H1 (cell line): Measurements from ENCODE around the gene ADAMTS14. TPM values are rescaled to one million over a fixed set of nuclear protein-coding genes. Genes with fewer than 3 reads are reported as not detected.

Experiments used
- CTCF ChIA-PET: fragments of 300-600 bp; sonication (Branson Sonifier 250); formaldehyde crosslinking; loops from one replicate; lab custom pipeline; 2021; ENCODE audit not compliant: partially characterized antibody; lab: Charles Lee
- POLR2A ChIA-PET: fragments of 300-600 bp; sonication (Branson Sonifier 250); formaldehyde crosslinking; loops from one replicate; lab custom pipeline; 2021; ENCODE audit warnings: inconsistent platforms; ENCODE audit not compliant: partially characterized antibody; lab: Charles Lee
- DNase-seq, 2 experiments: peaks; one replicate each; pipeline versions ENCODE4 v3.0.0 to v3.0.0-alpha.2; 2010 to 2022; ENCODE audit warnings: low spot score in 2 of 2, low read depth in 1 of 2, mixed read lengths in 1 of 2
- FAIRE-seq: peaks from 2 replicates; lab custom pipeline; 2011; peaks lifted over from hg19 to GRCh38; lab: Jason Lieb, UNC
- H2AFZ ChIP-seq: 2 replicates; pipeline ENCODE4 v1.8.1; 2012; ENCODE audit warnings: low read length, inconsistent platforms
- H2AK5ac ChIP-seq: 2 replicates; pipeline ENCODE4 v1.6.1; 2013; ENCODE audit warnings: low read depth, low read length
- H2BK120ac ChIP-seq: replicated peaks from 2 replicates; pipeline ENCODE3; 2013; ENCODE audit warnings: low read depth, low read length, inconsistent platforms
- H2BK12ac ChIP-seq: 2 replicates; pipeline ENCODE4 v1.6.1; 2013; ENCODE audit warnings: low read depth, low read length
- H2BK15ac ChIP-seq: 2 replicates; pipeline ENCODE4 v1.6.1; 2013; ENCODE audit warnings: low read length
- H2BK20ac ChIP-seq: 2 replicates; pipeline ENCODE4 v1.6.1; 2013; ENCODE audit warnings: low read length
- H2BK5ac ChIP-seq: 2 replicates; pipeline ENCODE4 v1.6.1; 2013; ENCODE audit warnings: low read depth, low read length
- H3K14ac ChIP-seq: 2 replicates; pipeline ENCODE4 v1.6.1; 2013; ENCODE audit warnings: inconsistent platforms; ENCODE audit not compliant: insufficient read length
- H3K18ac ChIP-seq: 2 replicates; pipeline ENCODE4 v1.6.1; 2013; ENCODE audit warnings: low read length; ENCODE audit errors: extremely low read depth
- H3K23ac ChIP-seq: 2 replicates; pipeline ENCODE4 v1.6.1; 2013; ENCODE audit warnings: inconsistent platforms; ENCODE audit not compliant: insufficient read length
- H3K23me2 ChIP-seq: 2 replicates; pipeline ENCODE4 v1.6.1; 2013; ENCODE audit warnings: low read depth, low read length
- H3K27ac ChIP-seq: 2 replicates; pipeline ENCODE4 v1.6.1; 2011; ENCODE audit warnings: low read depth, low read length, inconsistent platforms
- H3K27me3 ChIP-seq, 4 experiments: replicated peaks in 1 of 4; 1 replicate in 1 of 4; 2 replicates in 3 of 4; pipeline versions ENCODE4 v1.6.1 to v1.8.1; 2011 to 2013; ENCODE audit warnings: low read length in 3 of 4, mild to moderate bottlenecking in 3 of 4, inconsistent platforms in 2 of 4, mixed read lengths in 2 of 4, moderate library complexity in 1 of 4; ENCODE audit not compliant: control insufficient read depth in 3 of 4, insufficient read depth in 3 of 4; ENCODE audit errors: extremely low read depth in 1 of 4
- H3K36me3 ChIP-seq, 4 experiments: 2 replicates each; pipeline versions ENCODE4 v1.6.1 to v1.8.1; 2011 to 2013; ENCODE audit warnings: mild to moderate bottlenecking in 4 of 4, low read length in 3 of 4, moderate library complexity in 2 of 4, control low read depth in 1 of 4, inconsistent platforms in 1 of 4; ENCODE audit not compliant: insufficient read depth in 4 of 4, control insufficient read depth in 2 of 4
- H3K4ac ChIP-seq: replicated peaks from 2 replicates; pipeline ENCODE3; 2013; ENCODE audit warnings: low read length, low read depth, mixed read lengths, inconsistent platforms; ENCODE audit not compliant: insufficient read length
- H3K4me1 ChIP-seq, 4 experiments: replicated peaks in 1 of 4; 1 replicate in 1 of 4; 2 replicates in 3 of 4; pipeline versions ENCODE4 v1.6.1 to v1.8.1; 2011 to 2013; ENCODE audit warnings: low read length in 3 of 4, inconsistent platforms in 2 of 4, mixed read lengths in 1 of 4; ENCODE audit not compliant: insufficient read depth in 4 of 4, control insufficient read depth in 3 of 4
- H3K4me2 ChIP-seq, 2 experiments: 2 replicates each; pipeline versions ENCODE4 v1.6.1 to v1.8.1; 2011 to 2013; ENCODE audit warnings: low read depth in 2 of 2, low read length in 2 of 2, control low read depth in 1 of 2, inconsistent platforms in 1 of 2, mild to moderate bottlenecking in 1 of 2; ENCODE audit not compliant: insufficient read depth in 1 of 2
- H3K4me3 ChIP-seq, 4 experiments: fragments of 200-600, 300-600 bp in 1 of 4; sonication (generic), shearing (Covaris generic), sonication (Bioruptor Twin) in 1 of 4; 2 replicates each; pipeline versions ENCODE4 v1.5.1 to v1.8.1; 2011 to 2016; ENCODE audit warnings: low read length in 4 of 4, low read depth in 3 of 4, control low read depth in 2 of 4, inconsistent platforms in 2 of 4, mild to moderate bottlenecking in 2 of 4, mixed read lengths in 1 of 4, moderate library complexity in 1 of 4; ENCODE audit not compliant: insufficient read depth in 2 of 4; ENCODE audit errors: extremely low read depth in 1 of 4
- H3K56ac ChIP-seq: replicated peaks from 2 replicates; pipeline ENCODE3; 2013; ENCODE audit warnings: low read depth, mild to moderate bottlenecking, mixed read lengths, low read length, inconsistent platforms; ENCODE audit not compliant: insufficient read length
- H3K79me1 ChIP-seq: 2 replicates; pipeline ENCODE4 v1.6.1; 2013; ENCODE audit warnings: low read depth, low read length, control low read depth
- H3K79me2 ChIP-seq, 2 experiments: 2 replicates each; pipeline versions ENCODE4 v1.6.1 to v1.8.1; 2012 to 2013; ENCODE audit warnings: low read length in 2 of 2, mild to moderate bottlenecking in 2 of 2, inconsistent platforms in 1 of 2; ENCODE audit not compliant: insufficient read depth in 2 of 2, control insufficient read depth in 1 of 2
- H3K9ac ChIP-seq, 4 experiments: replicated peaks in 1 of 4; 1 replicate in 1 of 4; 2 replicates in 3 of 4; pipeline versions ENCODE4 v1.6.1 to v1.8.1; 2011 to 2013; ENCODE audit warnings: low read depth in 3 of 4, low read length in 3 of 4, control low read depth in 2 of 4, mild to moderate bottlenecking in 2 of 4, moderate library complexity in 2 of 4, inconsistent platforms in 1 of 4; ENCODE audit errors: extremely low read depth in 1 of 4
- H3K9me3 ChIP-seq, 2 experiments: 2 replicates each; pipeline versions ENCODE4 v1.6.1 to v1.8.1; 2012 to 2013; ENCODE audit warnings: mild to moderate bottlenecking in 2 of 2, moderate library complexity in 2 of 2, control low read depth in 1 of 2, inconsistent platforms in 1 of 2, low read depth in 1 of 2, low read length in 1 of 2, mixed read lengths in 1 of 2; ENCODE audit not compliant: insufficient read depth in 2 of 2
- H4K20me1 ChIP-seq, 2 experiments: replicated peaks in 1 of 2; 2 replicates each; pipeline versions ENCODE3 to v1.8.1; 2011 to 2013; ENCODE audit warnings: inconsistent platforms in 2 of 2, low read length in 2 of 2, mild to moderate bottlenecking in 1 of 2; ENCODE audit not compliant: insufficient read depth in 2 of 2, control insufficient read depth in 1 of 2
- H4K5ac ChIP-seq: 2 replicates; pipeline ENCODE4 v1.6.1; 2013; ENCODE audit warnings: low read length, low read depth, mixed read lengths, inconsistent platforms; ENCODE audit not compliant: insufficient read length
- H4K8ac ChIP-seq: 2 replicates; pipeline ENCODE4 v1.8.0; 2013; ENCODE audit warnings: mild to moderate bottlenecking, moderate library complexity, low read length, inconsistent platforms; ENCODE audit not compliant: insufficient read depth; ENCODE audit errors: extremely low read depth
- H4K91ac ChIP-seq: replicated peaks from 2 replicates; pipeline ENCODE3; 2013; ENCODE audit warnings: low read length, mixed read lengths, inconsistent platforms; ENCODE audit not compliant: insufficient read length
- ASH2L ChIP-seq: fragments of 200-600, 300-600 bp; sonication (generic); IDR thresholded peaks from one replicate; pipeline ENCODE4 v1.7.1; 2017; ENCODE audit warnings: low read length
- ATF3 ChIP-seq: IDR thresholded peaks from 2 replicates; pipeline ENCODE4 v1.6.1; 2011; ENCODE audit warnings: low read depth, mild to moderate bottlenecking, low read length; ENCODE audit not compliant: insufficient read depth
- CHD2 ChIP-seq: IDR thresholded peaks from 2 replicates; pipeline ENCODE4 v1.6.1; 2012; ENCODE audit warnings: low read length, improper control_type of control experiment
- POLR2AphosphoS5 ChIP-seq: IDR thresholded peaks from 2 replicates; pipeline ENCODE4 v1.6.1; 2011; ENCODE audit warnings: low read depth, low read length
- SIX5 ChIP-seq: IDR thresholded peaks from 2 replicates; pipeline ENCODE4 v1.6.1; 2011; ENCODE audit warnings: mild to moderate bottlenecking, low read depth, low read length
- SRF ChIP-seq: IDR thresholded peaks from 2 replicates; pipeline ENCODE4 v1.6.1; 2011; ENCODE audit warnings: mild to moderate bottlenecking, low read depth, low read length, moderate library complexity
- SUZ12 ChIP-seq: fragments of 200-600 bp; sonication (generic); IDR thresholded peaks from 2 replicates; pipeline ENCODE4 v1.6.1; 2012; ENCODE audit warnings: mild to moderate bottlenecking, inconsistent platforms, low read length, moderate library complexity, mixed read lengths
- TAF7 ChIP-seq: optimal IDR thresholded peaks from 2 replicates; pipeline ENCODE3; 2011; ENCODE audit warnings: low read depth, mild to moderate bottlenecking, inconsistent platforms, low read length, moderate library complexity, borderline replicate concordance
- YY1 ChIP-seq: IDR thresholded peaks from 2 replicates; pipeline ENCODE4 v1.6.1; 2011; ENCODE audit warnings: low read depth, mild to moderate bottlenecking, low read length
- WGBS, 2 experiments: shearing (Covaris generic) in 1 of 2; methylation state at CpG; one replicate each; pipeline versions ENCODE4 v1.1.6 to v1.1.7; 2013 to 2015; ENCODE audit warnings: low lambda C conversion rate in 2 of 2, mixed read lengths in 2 of 2, inconsistent platforms in 1 of 2, low coverage in 1 of 2, missing lambda C conversion rate in 1 of 2; ENCODE audit not compliant: insufficient replicate concordance in 2 of 2, insufficient coverage in 1 of 2, insufficient read length in 1 of 2; ENCODE audit errors: extremely low coverage in 1 of 2, missing lambda C conversion rate in 1 of 2; 5-methylcytosine and 5-hydroxymethylcytosine counted together
- long read RNA-seq, 2 experiments: library from RNA in 1 of 2; library from capped mRNA in 1 of 2; stranded (forward); transcript quantifications; one replicate each; pipeline ENCODE4 v2.0.0, GENCODE V29; 2021; ENCODE audit warnings: inconsistent platforms in 1 of 2
- polyA minus RNA-seq, 3 experiments: library from RNA; depleted of rRNA, polyadenylated mRNA; stranded (reverse); fragments of >200 nt; gene quantifications; 1 replicate in 2 of 3; 2 replicates in 1 of 3; pipeline ENCODE4 v1.2.3, GENCODE V29; 2011
- polyA plus RNA-seq, 7 experiments: library from polyadenylated mRNA; depleted of rRNA in 3 of 7; stranded (reverse) in 5 of 7; unstranded in 2 of 7; fragments of >200 nt in 5 of 7; fragments of 200-250 nt in 2 of 7; gene quantifications; 1 replicate in 5 of 7; 2 replicates in 1 of 7; 4 replicates in 1 of 7; pipeline versions ENCODE4 v1.2.1 to v1.2.3, GENCODE V29; 2011 to 2013; ENCODE audit warnings: missing spikeins in 2 of 7, mixed read lengths in 2 of 7
- total RNA-seq: library from RNA; stranded (reverse); fragmentation: NEBNext Ultra II Directional; extraction: Animal tissue kit (Norgen Biotek cat#: 25700); gene quantifications from 2 replicates; pipeline ENCODE4 v1.2.1, GENCODE V29; 2021

ADAMTS14 gene
- total RNA-seq (2.3 TPM in 2 replicates), polyA plus RNA-seq (2011; rRNA removed) (2.0 and 3.2 TPM in 2 replicates), polyA minus RNA-seq (2011; rRNA and poly(A)+ RNA removed) (1.1 TPM in 2 replicates)
- 2.9 TPM for polyA plus RNA-seq (2011; cell fraction: cytosol; rRNA removed)
- 14.8 TPM for polyA plus RNA-seq (2011; cell fraction: nucleus; rRNA removed)
- 1.5 to 2.4 TPM (median 2.2 TPM) in 4 replicates for polyA plus RNA-seq (2012, experiment 1 of 2)
- polyA plus RNA-seq (2012, experiment 2 of 2): 0.80 TPM
- polyA plus RNA-seq (2013, experiment 1 of 2): 1.9 TPM
- polyA plus RNA-seq (2013, experiment 2 of 2): 1.6 TPM
- polyA minus RNA-seq (2011; cell fraction: cytosol; rRNA and poly(A)+ RNA removed): 1.7 TPM
- 3.4 TPM for polyA minus RNA-seq (2011; cell fraction: nucleus; rRNA and poly(A)+ RNA removed)
- long read RNA-seq, experiment 1, partial matches to known transcripts: 0 of 1 reads
- long read RNA-seq, experiment 1, other reads (novel, unspliced or antisense): 1 of 1 reads
- long read RNA-seq, experiment 2: 0 reads

DNA sequence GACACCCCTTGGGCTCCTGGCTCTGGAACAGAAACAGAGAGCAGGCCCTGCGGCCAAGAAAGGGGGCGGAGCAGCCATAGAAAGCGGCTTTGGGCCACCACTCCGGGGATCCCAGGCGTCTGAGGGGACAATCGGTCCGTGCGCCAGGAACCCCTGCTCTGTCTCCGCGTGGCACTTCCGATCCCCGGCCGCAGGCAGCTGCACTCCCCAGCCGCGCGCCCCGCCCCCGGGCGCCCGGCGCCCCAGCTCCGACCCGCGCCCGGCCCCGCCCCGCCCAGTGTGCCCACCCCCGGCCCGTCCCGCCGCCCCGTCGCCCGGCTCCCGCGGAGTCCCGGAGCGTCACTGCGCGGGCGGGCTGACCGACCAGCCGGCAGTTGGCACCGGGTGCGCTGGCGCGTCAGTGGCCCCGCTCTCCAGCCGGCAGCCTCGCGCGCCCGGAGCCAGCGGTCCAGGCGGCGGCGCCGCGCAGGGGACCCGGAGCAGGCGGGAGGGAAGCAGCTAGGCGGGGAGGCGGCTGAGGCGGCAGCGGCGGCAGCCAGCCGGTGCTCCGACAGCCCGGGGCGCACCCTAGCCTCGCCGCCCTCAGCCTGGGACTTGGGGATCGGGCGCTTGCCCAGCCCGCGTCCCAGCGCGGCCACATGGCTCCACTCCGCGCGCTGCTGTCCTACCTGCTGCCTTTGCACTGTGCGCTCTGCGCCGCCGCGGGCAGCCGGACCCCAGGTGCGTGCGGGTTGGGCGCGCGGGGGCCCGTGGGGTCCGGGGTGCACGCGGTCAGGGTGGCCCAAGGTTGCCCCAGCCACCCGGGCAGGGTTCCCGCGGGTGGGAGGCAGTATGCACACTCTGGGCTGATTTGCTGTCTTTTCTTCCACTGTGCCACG, at the start of gene ADAMTS14:
Gene ADAMTS14 (plus strand): TSS at position 342 of the 878 bp plus-strand sequence. CDS start 297 bp downstream, at position 639.
- H3K4me1 ChIP-seq: peaks cover 3 to 11% (median 3%) of the 10 kb centered on the region in 4 experiments; a peak in 6 of 7 replicates
- peak within 1 kb of the TSS; percentile 24 to 60 (median 56) for H3K4me3 ChIP-seq
- H4K20me1 ChIP-seq: no peaks in the 10 kb centered on the region
- H3K36me3 ChIP-seq: no peaks in the 10 kb centered on the region
- FAIRE-seq (no peak), DNase-seq (peak; percentile 13 to 69)
- no peak within 1 kb of the TSS for H3K14ac ChIP-seq
- H2BK20ac ChIP-seq: peak within 1 kb of the TSS; percentile 9
- H2BK5ac ChIP-seq: no peak within 1 kb of the TSS
- H2BK12ac ChIP-seq: no peak within 1 kb of the TSS; the same call in 1 of the 2 replicates
- H3K9ac ChIP-seq: peak within 1 kb of the TSS in 2 of 4 experiments; percentile 25 to 49; a peak in 3 of 7 replicates
- WGBS, 2 experiments: 5% methylated on average over 58 of the region's 100 CpGs; no CpG with 5 or more reads in 1 of the 2 experiments
- H3K79me1 ChIP-seq: no peaks in the 10 kb centered on the region
- H4K91ac ChIP-seq: peak within 1 kb of the TSS; percentile 44
- H4K8ac ChIP-seq: no peak within 1 kb of the TSS; the same call in 1 of the 2 replicates
- H3K27ac ChIP-seq: no peak within 1 kb of the TSS
- H3K4me2 ChIP-seq: peak within 1 kb of the TSS; percentile 56 to 90
- H3K56ac ChIP-seq: no peak within 1 kb of the TSS
- H3K23me2 ChIP-seq: peaks cover 6% of the 10 kb centered on the region; the same call in 1 of the 2 replicates
- peak within 1 kb of the TSS; percentile 28 for H3K4ac ChIP-seq
- no peaks in the 10 kb centered on the region for H3K79me2 ChIP-seq
- CTCF ChIA-PET: interaction anchor here (0.6 to 2.5 kb wide), 5 partner anchors 20 to 113 kb away, joined by 3 to 6 read pairs (median 3); no protein-coding TSS in a partner anchor
- H3K23ac ChIP-seq: no peak within 1 kb of the TSS
- no peak within 1 kb of the TSS for H2AK5ac ChIP-seq
- POLR2A ChIA-PET: no interaction called here
- no peak within 1 kb of the TSS for H2BK120ac ChIP-seq
- H3K18ac ChIP-seq: peak within 1 kb of the TSS; percentile 40; the same call in 1 of the 2 replicates
- no peak within 1 kb of the TSS; the same call in 1 of the 2 replicates for H2AFZ ChIP-seq
- H2BK15ac ChIP-seq: peak within 1 kb of the TSS; percentile 93
- H3K9me3 ChIP-seq: peaks cover 4 to 7% of the 10 kb centered on the region in 2 experiments; a peak in 2 of 4 replicates
- peaks cover 0 to 25% (median 14%) of the 10 kb centered on the region in 4 experiments; a peak in 6 of 7 replicates for H3K27me3 ChIP-seq
- no peak within 1 kb of the TSS for H4K5ac ChIP-seq
- TF ChIP-seq TAF7 (no peak), ASH2L (peak; percentile 39), YY1 (no peak), SRF (no peak), SIX5 (no peak), POLR2AphosphoS5 (no peak), ATF3 (no peak), CHD2 (no peak), SUZ12 (no peak)
